ENCODE measurements around the gene TNFRSF19. TPM values are rescaled to one million over a fixed set of nuclear protein-coding genes. Genes with fewer than 3 reads are reported as not detected.

The TNFRSF19 gene
- total and polyA plus RNA-seq, 2 of the 8 experiments (the other 6 are each of a cell fraction or from before 2014, with no cell fraction given): 0.50 to 0.95 TPM

- TF ChIP-seq CHD7 (IDR thresholded peaks at IDR 0.05; ENCODE audit: insufficient replicate concordance, low read length) (no peak), JUN (IDR thresholded peaks at IDR 0.05; ENCODE audit: low read depth, low read length) (no peak), TAF1 (IDR thresholded peaks at IDR 0.05; ENCODE audit: low read depth, low read length) (no peak), TCF12 (IDR thresholded peaks at IDR 0.05; ENCODE audit: low read depth, low read length) (no peak), CTBP2 (IDR thresholded peaks at IDR 0.05; ENCODE audit: borderline replicate concordance, insufficient read depth, insufficient read length, low read length) (no peak), BRCA1 (IDR thresholded peaks at IDR 0.05; ENCODE audit: low read depth, low read length) (no peak), GABPA (IDR thresholded peaks at IDR 0.05; ENCODE audit: borderline replicate concordance, insufficient read depth, low read length) (no peak), EZH2 (IDR thresholded peaks at IDR 0.05; ENCODE audit: low read depth, low read length, severe bottlenecking) (no peak), SIRT6 (IDR thresholded peaks at IDR 0.05; ENCODE audit: low read length) (no peak), POU5F1 (IDR thresholded peaks at IDR 0.05; ENCODE audit: low read depth, low read length) (no peak)
Measured at GRCh38 chr13:23645851-23646250, 75.6 kb downstream of the TNFRSF19 start (continued).
